CD4-positive, alpha-beta T cell treated with Interleukin-4 for 4 hours (primary cell): Measurements from ENCODE around the gene PIK3C2A.
A peak's percentile ranks its signal among the peaks of the same experiment; 100 is the strongest.
"Not testable (repeated sequence)": the region's sequence is repeated elsewhere in the genome, so short reads cannot be mapped to it uniquely, and the experiment has no call there.

ENCODE experiments used
- DNase-seq: peaks from one replicate; pipeline ENCODE4 v3.0.0-alpha.2; 2020

Gene PIK3C2A, protein sequence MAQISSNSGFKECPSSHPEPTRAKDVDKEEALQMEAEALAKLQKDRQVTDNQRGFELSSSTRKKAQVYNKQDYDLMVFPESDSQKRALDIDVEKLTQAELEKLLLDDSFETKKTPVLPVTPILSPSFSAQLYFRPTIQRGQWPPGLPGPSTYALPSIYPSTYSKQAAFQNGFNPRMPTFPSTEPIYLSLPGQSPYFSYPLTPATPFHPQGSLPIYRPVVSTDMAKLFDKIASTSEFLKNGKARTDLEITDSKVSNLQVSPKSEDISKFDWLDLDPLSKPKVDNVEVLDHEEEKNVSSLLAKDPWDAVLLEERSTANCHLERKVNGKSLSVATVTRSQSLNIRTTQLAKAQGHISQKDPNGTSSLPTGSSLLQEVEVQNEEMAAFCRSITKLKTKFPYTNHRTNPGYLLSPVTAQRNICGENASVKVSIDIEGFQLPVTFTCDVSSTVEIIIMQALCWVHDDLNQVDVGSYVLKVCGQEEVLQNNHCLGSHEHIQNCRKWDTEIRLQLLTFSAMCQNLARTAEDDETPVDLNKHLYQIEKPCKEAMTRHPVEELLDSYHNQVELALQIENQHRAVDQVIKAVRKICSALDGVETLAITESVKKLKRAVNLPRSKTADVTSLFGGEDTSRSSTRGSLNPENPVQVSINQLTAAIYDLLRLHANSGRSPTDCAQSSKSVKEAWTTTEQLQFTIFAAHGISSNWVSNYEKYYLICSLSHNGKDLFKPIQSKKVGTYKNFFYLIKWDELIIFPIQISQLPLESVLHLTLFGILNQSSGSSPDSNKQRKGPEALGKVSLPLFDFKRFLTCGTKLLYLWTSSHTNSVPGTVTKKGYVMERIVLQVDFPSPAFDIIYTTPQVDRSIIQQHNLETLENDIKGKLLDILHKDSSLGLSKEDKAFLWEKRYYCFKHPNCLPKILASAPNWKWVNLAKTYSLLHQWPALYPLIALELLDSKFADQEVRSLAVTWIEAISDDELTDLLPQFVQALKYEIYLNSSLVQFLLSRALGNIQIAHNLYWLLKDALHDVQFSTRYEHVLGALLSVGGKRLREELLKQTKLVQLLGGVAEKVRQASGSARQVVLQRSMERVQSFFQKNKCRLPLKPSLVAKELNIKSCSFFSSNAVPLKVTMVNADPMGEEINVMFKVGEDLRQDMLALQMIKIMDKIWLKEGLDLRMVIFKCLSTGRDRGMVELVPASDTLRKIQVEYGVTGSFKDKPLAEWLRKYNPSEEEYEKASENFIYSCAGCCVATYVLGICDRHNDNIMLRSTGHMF (N-terminal part only)

DNA sequence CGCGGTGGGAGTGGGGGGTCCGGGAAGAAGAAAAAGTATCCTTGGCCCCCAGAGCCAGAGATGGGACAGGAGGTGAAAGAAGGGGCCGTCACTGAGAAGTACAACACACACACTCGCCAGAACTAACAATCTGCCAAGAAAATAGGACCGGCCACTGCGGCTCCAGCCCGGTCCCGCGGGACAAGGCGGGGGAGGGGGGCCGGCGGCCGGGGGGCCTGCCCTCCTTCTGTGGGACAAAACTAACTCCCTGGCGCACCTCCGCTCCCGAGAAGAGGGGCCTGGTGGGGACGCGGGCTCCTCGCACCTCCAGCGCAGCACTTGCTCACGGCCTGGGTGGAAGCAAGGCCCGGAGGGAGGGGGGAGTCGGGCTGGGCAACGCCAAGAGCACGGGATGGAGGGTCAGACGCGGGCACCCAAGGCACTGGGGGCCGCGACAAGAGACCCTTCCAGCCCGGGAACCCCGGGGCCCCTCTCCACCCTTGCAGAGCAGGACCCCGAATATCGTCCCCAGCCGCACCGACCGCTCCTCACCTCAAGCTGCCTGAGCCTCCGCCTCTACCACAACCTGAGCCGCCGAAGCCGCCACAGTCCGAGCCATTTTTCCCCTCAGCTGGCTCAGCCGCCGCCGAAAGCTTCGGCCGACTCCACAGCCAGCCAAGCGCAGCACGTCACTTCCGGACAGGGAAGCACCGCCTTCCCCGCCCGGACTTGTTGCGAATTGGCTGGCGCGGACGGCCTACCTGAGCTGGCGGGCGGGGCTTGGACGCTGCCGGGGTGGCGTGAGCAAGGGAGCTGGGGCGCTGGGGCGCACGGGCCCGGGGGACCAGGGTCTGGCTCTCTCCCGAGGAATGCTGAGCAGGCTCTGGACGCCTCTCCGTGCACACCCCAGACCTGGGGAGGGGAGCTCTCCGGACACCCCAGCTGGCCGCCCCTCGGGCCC lies at the start of gene PIK3C2A:
Gene PIK3C2A, minus strand, starts transcription at position 670 of the 940 bp plus-strand sequence. CDS start 38,245 bp downstream, outside the sequence.
- DNase-seq = peak; percentile 89

DNA sequence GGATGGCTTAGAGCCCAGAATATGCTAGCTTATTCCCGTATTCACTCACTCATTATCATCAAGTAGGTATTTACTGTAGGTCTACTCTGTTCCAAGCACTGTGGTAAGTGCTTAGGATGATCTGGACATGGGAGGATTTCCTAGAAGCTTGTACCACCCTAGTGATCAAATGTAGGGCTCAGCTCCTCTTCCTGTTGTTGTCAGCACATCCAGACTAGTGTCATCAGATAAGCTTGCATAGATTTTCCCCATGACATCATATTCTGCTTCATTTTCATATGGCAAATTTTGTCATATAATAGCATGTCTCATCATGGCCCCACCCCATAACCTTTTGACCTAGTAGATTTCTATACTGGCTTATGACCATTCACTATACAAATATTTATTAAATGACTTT lies 49.4 kb upstream of the PIK3C2A start:
- DNase-seq = no peak

DNA sequence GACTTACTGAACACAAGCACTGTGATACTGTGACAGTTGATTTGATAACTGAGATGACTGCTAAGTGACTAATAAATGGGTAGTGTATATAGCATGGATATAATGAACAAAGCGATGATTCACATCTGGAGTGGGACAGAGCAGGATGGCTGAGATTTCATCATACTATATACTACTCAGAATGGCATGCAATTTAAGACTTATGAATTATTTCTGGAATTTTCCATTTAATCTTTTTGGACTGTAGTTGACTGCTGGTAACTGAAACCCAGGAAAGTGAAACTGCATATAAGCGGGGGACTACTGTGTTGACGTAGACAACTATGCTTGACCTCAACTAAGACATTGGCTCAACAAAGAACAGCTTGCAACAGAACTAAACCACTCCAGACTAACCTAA lies 48.7 kb upstream of the PIK3C2A start:
- DNase-seq = no peak

DNA sequence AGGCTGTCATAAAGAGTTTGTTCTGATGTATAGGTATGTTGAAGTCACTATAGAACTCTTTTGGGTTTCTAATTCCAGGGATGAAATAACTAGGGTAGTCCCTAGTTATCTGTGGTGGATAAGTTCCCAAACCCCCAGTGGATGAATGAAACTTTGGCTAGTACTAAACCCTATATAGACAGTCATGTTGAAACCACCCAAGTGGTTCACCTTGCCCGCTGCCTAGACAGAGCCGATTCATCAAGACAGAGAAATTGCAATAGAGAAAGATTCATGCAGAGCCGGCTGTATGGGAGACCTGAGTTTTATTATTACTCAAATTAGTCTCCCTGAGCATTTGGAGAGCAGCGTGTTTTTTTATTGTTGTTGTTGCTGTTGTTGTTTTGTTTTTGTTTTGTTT lies 44.9 kb upstream of the PIK3C2A start:
- no peak for DNase-seq

DNA sequence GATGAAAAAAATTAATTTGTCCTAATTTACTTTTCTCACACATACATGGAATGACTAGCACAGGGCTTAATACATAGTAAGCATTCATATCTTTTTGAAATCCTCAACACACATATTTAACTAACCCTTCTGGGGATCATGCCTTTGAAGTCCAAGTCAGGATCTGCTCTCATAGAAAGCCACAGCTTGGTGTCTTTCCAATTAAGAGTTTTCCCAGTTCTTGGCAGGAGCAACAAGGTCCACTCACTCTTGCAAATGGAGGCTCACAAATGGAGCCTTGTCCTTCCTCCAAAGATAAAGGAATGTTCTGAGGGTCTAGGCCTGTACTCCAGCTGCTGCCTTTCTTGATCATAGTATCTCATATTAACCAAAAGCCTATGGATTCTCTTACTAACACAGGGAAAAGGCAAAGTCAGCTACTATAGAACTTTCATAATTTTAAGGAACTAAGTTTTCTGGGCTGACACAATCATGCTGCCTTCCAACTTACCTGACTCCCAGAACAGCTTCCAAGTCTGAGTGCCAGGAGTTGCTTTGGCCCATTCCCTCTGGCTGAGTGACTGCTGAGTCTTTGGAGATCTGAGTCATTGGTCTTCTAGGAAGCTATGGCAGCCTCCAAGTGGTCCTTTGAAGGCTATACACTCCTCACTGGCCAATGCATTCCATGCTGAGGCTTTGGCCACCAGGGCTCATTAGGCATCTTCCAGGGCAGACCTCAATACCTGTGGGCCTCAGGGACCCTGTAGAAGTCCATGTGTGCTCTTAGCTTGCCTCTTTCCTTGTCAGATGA lies 43.0 kb upstream of the PIK3C2A start:
- no peak for DNase-seq

DNA sequence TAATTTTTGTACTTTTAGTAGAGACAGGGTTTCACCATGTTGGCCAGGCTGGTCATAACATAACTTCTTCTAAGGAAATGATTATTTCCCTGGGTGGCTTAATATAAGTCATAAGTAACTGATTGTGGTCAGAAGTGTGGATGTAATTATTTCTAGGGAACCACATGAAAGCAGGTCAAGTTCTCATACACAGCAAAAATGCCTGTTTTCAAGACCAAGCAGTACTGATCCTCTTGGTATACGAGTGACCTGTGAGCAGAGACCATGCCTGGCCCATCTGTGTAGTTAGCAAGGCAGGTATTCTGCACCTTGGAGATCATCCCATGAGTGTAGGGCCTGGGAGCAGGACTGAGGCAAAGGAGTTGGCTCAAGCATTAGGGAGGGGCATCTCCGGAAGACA lies 36.3 kb upstream of the PIK3C2A start:
- no peak for DNase-seq

DNA sequence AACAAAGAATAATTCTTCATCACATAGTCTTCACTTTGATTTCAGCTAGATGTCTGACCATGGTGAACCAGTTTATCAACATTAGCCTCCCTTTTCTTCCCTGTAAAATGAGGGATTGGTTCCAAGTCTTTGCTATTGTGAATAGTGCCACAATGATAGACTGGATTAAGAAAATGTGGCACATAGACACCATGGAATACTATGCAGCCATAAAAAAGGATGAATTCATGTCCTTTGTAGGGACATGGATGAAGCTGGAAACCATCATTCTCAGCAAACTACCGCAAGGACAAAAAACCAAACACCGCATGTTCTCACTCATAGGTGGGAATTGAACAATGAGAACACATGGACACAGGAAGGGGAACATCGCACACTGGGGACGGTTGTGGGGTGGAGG lies 35.2 kb upstream of the PIK3C2A start:
- not testable (repeated sequence) for DNase-seq

DNA sequence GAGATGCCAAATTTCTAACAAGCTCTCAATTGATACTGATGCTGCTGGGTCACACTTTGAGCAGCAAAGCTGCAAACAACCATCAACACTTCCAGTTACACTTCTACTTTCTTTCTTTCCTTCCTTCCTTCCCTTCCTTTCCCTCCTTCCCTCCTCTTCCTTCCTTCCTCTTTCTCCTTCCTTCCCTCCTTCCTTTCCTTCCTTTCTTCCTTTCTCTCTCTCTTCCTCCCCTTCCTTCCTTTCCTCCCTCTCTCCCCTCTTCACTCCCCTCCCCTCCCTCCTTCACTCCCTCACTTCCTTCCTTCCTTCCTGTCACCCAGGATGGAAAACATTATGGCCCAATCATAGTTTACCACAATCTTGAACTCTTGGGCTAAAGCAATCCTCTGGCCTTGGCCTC lies 33.0 kb upstream of the PIK3C2A start:
- no peak for DNase-seq

DNA sequence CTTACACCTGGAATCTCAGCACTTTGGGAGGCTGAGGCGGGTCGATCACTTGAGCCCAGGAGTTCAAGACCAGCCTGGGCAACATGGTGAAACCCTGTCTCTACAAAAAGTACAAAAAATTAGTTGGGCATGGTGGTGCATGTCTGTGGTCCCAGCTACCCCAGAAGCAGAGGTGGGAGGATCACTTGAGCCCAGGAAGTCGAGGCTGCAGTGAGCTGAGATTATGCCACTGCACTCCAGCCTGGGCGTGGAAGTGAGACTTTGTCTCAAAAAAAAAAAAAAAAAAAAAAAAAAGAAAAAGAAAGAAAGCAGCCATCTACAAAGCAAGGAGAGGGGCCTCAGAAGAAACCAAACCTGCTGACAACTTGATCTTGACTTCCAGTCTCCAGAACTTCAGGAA lies 32.1 kb upstream of the PIK3C2A start:
- DNase-seq = not testable (repeated sequence)

DNA sequence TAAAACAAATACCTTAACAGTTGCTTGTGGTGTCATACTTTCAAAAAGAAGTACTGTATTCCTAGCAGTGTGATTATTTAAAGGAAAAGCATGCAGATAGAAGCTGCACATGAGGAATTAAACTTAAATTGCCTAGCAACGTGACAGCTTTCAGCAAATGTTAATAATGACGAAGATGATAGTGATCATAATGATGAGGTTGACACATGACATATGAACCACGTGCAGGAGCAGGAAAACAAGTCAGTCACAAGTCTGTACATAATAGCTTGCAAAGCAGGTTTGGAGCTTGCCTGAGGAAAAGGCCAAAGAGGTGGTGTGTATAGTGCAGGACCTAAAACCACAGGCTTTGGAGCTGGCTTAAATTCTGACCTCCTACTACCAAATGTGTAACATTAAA lies 30.6 kb upstream of the PIK3C2A start:
- no peak for DNase-seq

DNA sequence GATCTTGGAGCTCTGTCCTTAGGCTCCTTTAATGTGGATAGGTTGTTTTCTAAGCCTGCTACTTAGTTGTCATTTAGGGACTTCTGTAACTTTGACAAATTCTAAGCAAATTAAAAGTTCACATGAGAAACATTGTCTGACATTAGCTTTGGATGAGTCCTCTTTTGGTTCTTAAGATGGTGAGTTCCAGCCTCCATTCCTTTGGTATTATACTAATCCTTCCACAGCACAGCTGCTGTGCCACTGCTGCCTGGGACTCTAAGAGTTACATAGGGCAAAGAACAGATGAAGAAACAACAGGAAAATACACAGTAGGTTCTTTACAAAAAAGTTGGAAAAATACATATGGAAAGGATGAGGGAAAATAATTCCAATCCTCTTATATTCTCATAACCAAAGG lies 25.3 kb upstream of the PIK3C2A start:
- DNase-seq = no peak

DNA sequence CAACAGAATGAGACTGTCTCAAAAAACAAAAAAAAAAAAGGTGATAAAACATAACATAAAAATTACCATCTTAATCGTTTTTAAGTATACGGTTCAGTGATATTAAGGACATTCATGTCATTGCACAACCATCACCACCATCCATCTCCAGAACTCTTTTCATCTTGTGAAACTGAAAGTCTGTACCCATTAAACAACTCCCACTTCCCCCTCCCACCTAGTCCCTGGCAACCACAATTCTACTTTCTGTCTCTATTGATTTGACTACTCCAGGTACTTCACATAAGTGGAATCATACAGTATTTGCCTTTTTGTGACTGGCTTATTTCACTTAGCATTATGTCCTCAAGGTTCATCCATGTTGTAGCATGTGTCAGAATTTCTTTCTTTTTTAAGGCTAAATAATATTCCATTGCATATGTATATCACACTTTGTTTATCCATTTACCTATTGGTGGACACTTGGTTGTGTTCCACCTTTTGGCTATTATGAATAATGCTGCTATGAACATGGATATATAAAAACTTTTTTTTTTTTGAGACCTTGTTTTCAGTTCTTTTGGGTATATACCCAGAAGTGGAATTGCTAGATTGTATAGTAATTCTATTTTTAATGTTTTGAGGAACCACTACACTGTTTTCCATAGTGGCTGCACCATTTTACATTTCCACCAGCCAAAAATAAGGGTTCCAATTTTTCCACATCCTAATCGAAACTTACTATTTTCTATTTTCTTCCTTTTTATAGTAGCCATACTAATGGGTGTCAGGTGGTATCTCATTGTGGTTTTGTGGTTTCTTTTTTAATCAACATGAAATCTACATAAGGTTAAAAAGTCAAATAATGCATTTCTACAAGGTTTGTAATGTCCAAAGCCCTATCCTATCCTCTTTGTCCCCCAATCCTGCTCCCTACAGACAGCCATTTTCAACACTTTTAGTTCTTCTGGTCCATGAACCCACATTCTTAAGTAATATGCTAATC lies 23.4 kb upstream of the PIK3C2A start:
- peak; percentile 30 for DNase-seq

DNA sequence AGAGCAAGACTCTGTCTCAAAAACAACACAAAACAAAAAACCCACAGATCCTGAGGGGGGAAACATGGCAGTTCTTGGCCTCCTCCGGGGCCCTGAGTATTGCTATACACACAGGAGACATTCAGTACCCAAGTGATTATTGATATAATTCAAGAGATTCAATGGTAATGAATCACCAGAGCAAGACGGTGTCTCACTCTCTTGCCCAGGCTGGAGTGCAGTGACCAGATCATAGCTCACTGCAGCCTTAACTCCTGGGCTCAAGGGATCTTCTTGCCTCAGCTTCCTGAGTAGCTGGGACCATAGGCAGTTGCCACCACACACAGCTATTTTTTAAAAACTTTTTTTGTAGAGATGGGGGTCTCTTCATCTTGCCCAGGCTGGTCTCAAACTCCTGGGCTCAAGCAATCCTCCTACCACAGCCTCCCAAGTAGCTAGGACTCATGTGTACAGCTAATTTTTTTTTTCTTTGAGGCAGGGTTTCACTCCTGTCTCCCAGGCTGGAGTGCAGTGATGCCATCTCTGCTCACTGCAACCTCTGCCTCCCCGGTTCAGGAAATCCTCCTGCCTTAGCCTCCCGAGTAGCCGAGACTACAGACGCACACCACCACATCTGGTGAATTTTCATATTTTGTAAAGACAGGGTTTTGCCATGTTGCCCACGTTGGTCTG lies 21.8 kb upstream of the PIK3C2A start:
- no peak for DNase-seq

DNA sequence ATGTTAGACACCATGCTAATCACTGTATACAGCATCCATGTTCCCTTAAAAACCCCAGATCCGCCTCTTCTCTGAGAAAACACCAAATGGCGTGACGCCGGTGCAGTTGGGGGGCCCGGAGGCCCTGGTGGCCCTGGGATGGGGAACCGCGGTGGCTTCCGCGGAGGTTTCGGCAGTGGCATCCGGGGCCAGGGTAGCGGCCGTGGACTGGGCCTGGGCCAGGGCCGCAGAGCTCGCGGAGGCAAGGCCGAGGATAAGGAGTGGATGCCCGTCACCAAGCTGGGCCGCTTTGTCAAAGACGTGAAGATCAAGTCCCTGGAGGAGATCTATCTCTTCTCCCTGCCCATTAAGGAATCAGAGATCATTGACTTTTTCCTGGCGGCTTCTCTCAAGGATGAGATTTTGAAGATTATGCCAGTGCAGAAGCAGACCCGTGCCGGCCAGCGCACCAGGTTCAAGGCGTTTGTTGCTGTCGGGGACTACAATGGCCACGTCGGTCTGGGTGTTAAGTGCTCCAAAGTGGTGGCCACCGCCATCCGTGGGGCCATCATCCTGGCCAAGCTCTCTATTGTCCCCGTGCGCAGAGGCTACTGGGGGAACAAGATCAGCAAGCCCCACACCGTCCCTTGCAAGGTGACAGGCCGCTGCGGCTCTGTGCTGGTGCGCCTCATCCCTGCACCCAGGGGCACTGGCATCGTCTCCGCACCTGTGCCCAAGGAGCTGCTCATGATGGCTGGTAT lies 20.6 kb upstream of the PIK3C2A start:
- DNase-seq = not testable (repeated sequence)

DNA sequence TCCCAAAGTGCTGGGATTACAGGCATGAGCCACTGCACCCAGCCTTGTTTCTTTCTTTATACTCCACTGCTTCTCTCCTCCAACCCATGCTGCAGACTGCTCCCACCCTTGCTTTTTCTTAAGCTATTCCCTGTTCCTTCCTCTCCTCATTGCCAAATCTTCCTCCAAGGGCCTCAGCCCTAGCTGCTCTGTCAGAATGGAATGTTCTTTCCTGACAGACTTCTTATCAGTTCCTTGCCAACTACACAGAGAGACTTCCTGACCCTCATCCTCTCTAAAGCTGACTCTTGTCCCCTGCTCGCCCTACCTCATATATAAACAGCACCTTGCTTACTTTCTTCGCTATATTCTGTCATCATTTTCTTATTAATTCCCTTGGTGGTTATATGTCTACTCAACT lies 16.9 kb upstream of the PIK3C2A start:
- DNase-seq = no peak

DNA sequence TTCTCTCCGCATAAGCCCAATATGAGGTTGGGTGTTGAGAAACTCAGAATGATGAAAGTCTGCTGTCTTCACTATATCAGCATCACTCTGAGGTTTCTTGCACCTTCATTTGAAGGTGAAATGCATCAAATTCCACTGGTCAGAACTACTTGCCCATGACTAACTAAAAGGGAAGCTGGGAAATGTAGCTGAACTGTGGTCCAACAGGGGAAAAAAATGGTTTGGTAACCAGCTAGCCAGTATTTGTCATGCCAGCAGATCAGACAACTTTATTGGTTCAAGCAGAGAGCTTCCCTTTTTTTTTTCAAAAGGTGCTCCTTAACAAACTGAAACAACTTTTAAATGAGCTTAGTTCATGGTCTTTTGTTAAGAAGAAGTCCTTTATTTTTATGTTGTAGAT lies 14.2 kb upstream of the PIK3C2A start:
- no peak for DNase-seq

DNA sequence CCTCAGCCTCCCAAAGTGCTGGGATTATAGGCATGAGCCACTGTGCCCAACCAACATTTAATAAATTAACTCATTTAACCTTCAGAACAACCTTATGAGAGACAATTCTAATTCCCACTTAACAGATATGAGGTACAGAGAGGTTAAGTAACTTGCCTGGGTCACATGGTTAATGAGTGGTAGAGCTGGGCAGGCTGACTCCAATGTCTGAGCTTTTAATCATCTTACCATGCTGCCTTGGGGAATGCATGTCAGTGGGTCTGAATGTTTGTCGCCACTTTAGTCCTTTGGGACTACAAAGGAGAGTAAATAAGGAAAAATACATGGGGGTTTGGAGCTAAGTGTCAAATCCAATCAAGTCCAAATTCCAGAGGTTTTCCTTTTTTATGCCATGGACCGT lies 11.2 kb upstream of the PIK3C2A start:
- DNase-seq = no peak

DNA sequence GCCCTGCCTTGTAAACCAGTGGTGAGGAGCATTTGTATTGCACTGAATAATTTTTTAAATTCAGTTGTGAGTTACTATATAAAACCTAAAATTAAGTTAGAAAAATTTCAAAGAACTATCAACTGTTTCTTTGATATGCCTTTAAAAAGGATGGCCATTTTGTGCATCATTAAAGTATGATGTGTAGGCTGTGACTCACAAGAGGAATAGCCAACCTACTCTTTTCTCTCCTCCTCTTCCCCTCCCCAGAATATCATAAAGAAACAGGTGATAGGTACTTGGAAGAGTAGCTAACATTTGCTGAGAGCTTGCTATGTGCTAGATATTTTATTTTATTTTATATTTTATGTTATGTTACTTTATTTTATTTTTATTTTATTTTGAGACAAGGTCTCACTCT lies 10.6 kb upstream of the PIK3C2A start:
- no peak for DNase-seq

DNA sequence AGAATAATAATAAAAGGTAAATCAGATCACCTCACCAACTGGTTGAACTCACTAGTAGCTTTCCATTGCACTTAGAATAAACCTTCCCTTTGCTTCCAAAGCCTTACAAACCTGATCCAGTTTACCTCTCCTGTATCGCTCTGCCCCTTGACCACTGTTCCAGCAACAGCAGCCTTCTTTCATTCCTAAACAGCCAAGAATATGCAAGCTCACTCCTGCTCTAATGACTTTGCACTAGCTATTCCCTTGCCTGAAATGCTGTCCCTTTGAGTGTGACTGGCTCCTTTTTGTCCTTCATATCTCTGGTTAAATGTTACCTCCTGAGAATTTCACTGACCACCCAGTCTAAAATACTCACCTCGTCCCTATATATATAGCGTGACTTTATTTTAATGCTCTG lies 9.6 kb upstream of the PIK3C2A start:
- no peak for DNase-seq
